GM18951 (cell line): ENCODE data around the gene ZNF513.

Experiments
- POLR2A ChIP-seq: IDR thresholded peaks from 4 replicates; pipeline ENCODE4 v1.6.1; 2011; ENCODE audit warnings: mild to moderate bottlenecking; ENCODE audit not compliant: insufficient read length, insufficient read depth; ENCODE audit errors: extremely low read depth
- in situ Hi-C: fragments of 300-500 bp; cut with MboI; formaldehyde crosslinking; loops from one replicate; pipeline ENCODE4 v1.12.0; 2022; ENCODE audit warnings: low sequenced_read_pairs, mixed read lengths, inconsistent platforms; ENCODE audit not compliant: unreplicated experiment

Gene ZNF513

GRCh38 chr2:27408601-27409320 lies 28.2 kb upstream of the ZNF513 start:
- in situ Hi-C loops, result no loop called here
- no peak for TF ChIP-seq POLR2A

GRCh38 chr2:27407798-27408491 lies 27.4 kb upstream of the ZNF513 start:
- TF ChIP-seq POLR2A, result no peak
- in situ Hi-C loops, result no loop called here

- no peak for TF ChIP-seq POLR2A
- in situ Hi-C loops, result no loop called here
These were observed 20.0 kb upstream of the ZNF513 start for GRCh38 chr2:27400348-27401135.

- in situ Hi-C loops, result no loop called here
These were observed 18.4 kb upstream of the ZNF513 start for GRCh38 chr2:27398962-27399361.

GRCh38 chr2:27393225-27393624 lies 12.7 kb upstream of the ZNF513 start:
- TF ChIP-seq POLR2A, result no peak
- in situ Hi-C loops, result no loop called here

More at GRCh38 chr2:27398962-27399361, 18.4 kb upstream of the ZNF513 start:
- no peak for TF ChIP-seq POLR2A

- in situ Hi-C loops, result no loop called here
- no peak for TF ChIP-seq POLR2A
These were observed 10.5 kb upstream of the ZNF513 start for GRCh38 chr2:27390822-27391679.

GRCh38 chr2:27381577-27382181 lies 1.1 kb upstream of the ZNF513 start:
- in situ Hi-C loops, result no loop called here
- TF ChIP-seq POLR2A, result no peak

- in situ Hi-C loops, result no loop called here
- TF ChIP-seq POLR2A, result no peak
These were observed 503 bp downstream of the ZNF513 start for GRCh38 chr2:27379836-27380625.

- TF ChIP-seq POLR2A, result no peak
- in situ Hi-C loops, result no loop called here
These were observed 1.1 kb downstream of the ZNF513 start for GRCh38 chr2:27379383-27379835.

- in situ Hi-C loops, result no loop called here
- TF ChIP-seq POLR2A, result no peak
These were observed 1.7 kb downstream of the ZNF513 start for GRCh38 chr2:27378809-27379290.

- TF ChIP-seq POLR2A, result peak; percentile 18
- in situ Hi-C loops, result no loop called here
These were observed 2.3 kb downstream of the ZNF513 start for GRCh38 chr2:27378096-27378808.
